ENCODE measurements around the gene FAM13B.
"Not testable (repeated sequence)": the region's sequence is repeated elsewhere in the genome, so short reads cannot be mapped to it uniquely, and the experiment has no call there.

The FAM13B gene

GRCh38 chr5:137960819-137961218 is 72.1 kb downstream of the FAM13B start:
- no peak for DNase-seq (ENCODE audit: low spot score)

- no peak for DNase-seq (ENCODE audit: low spot score)
Observed at GRCh38 chr5:137960141-137960540, 72.7 kb downstream of the FAM13B start.

- DNase-seq (ENCODE audit: low spot score), result no peak
Observed at GRCh38 chr5:137959488-137959887, 73.4 kb downstream of the FAM13B start.

DNA sequence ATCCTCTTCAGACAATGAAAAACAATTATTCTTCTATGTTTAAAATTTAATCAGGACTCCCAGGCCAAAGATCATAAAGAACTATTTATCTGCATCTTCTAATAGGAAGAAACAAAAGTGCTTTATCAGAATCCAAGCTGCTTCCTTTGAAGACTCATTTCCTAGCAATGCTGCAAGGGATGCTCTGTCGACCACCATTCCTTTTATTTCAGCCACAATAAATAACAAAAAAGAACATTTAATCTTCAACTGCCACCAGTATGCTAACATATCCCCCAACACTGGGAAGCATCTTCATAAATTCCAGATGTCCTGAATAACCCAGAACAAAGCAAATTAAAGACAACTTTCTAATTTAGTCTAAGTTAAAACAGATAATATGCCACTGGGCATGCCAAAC is 74.9 kb downstream of the FAM13B start:
- DNase-seq (ENCODE audit: low spot score), result no peak

GRCh38 chr5:137954131-137954879 is 78.6 kb downstream of the FAM13B start:
- no peak for DNase-seq (ENCODE audit: low spot score)

DNA sequence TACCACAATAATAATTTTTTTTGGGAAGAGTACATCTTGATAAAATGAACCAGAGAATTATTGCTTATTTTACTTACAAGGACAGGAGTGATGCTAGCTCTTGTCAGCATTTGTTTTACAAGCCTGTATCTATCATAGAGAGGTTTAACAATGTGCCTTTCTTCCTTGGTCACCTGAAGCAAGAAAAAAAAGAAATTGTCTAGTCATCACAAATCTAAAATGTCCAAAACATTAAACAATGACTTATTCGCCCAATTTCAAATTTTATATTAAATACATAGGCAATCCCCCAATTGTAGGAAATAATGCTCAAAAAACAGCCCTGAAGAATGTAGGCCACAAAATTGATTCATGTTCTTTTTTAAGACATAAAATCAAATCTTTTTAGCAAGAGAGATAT is 87.1 kb downstream of the FAM13B start:
- no peak for DNase-seq (ENCODE audit: low spot score)

DNA sequence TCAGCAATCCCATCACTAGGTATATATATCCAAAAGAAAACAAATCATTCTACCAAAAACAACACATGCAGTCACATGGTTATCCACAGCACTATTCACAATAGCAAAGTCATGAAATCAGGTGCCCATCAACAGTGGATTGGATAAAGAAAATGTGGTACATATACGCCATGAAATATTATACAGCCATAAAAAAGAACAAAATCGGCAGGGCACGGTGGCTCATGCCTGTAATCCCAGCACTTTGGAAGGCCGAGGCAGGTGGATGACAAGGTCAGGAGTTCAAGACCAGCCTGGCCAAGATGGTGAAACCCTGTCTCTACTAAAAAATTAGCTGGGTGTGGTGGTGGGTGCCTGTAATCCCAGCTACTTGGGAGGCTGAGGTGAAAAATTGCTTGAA is 88.6 kb downstream of the FAM13B start:
- not testable (repeated sequence) for DNase-seq (ENCODE audit: low spot score)

- no peak for DNase-seq (ENCODE audit: low spot score)
Observed at GRCh38 chr5:137939331-137939730, 93.5 kb downstream of the FAM13B start.

DNA sequence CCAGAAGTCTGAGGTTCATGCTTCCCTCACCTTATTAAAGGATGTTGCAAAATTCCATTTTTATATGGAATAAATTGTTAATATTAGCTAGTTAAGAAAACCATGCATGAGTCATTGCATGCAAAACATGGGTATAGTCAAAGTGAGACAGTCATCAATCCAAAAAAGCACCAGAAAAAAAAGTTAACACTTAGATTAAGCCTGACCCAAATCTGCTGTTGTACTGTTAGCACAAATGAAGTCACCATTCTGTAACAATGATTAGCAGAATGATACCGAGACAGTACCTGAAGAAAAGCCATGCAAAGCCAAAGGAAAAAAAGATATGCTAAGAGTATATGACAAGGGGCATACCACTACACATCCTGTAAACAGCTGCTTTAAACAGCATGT is 94.1 kb downstream of the FAM13B start:
- no peak for DNase-seq (ENCODE audit: low spot score)

DNA sequence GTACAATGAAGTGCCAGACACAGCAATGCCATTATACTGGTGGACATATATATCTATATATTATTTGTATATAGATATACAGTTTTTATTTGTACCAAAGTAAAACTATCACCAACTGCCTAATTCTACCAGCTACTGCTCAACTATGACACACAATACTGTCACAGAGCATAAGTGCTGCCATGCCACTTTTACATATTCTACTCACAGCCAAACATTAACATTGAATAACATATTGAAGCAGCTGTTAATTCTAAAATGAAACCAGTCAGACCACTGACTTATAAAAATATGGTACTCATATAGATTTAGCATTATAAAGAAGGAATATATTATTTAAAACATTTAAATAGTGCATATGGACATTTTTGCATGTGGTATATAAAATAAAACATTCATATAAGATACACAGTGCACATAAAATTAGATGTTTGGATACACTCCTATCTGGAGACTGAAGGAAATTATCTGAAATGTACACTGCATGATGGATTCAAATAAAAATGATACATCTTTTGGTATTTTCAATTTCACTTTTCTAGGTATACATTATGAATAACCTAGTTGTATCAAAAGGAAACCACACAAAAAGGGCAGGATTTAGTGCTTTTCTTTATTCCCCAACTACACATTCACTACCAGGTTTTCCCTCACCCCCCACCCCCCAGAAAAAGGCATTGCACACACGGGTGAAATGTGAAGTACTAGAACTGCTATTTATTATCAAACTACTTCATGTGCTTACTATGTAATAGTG is 94.7 kb downstream of the FAM13B start:
- no peak for DNase-seq (ENCODE audit: low spot score)

DNA sequence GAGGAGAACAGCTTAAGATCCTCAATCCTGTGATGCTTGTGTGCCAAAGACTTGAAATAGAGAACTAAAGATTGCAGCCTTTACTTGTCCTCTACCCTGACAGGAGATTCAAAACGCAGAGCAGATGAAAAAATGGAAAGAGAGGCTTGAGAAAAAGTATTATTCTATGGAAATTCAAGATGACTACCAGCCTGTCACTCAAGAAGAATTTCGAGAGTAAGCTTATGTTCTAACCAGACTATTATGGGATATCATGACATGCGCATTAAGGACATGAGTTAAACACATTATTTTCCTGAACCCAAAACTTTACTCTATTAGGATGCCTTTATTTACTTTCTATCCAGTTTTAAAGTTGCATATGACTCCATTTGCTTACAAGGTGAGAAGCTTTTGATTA is 97.2 kb downstream of the FAM13B start:
- no peak for DNase-seq (ENCODE audit: low spot score)

DNA sequence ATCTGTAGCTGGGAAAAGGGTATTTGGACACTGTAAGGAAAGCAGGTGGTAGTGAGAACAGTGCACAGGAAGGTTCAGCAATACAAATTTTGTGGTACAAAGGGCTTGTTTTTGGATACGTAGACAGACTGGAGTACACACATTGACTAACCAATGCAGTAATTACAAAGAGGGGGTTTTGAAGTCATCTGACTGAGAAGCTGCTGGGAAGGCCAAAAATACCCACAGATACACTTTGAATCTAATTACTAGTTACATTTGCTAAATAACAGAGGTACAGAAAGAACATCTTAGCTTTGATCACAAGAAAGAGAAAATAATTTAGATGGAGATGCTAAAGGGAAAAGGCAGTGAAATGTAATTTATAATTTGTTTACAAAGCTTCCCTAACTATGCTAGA is 97.7 kb downstream of the FAM13B start:
- DNase-seq (ENCODE audit: low spot score), result no peak

GRCh38 chr5:137933491-137933911 is 99.4 kb downstream of the FAM13B start:
- DNase-seq (ENCODE audit: low spot score), result no peak

GRCh38 chr5:137932800-137933199 is 100.1 kb downstream of the FAM13B start:
- DNase-seq (ENCODE audit: low spot score), result no peak

GRCh38 chr5:137923856-137924255 is 109.0 kb downstream of the FAM13B start:
- DNase-seq (ENCODE audit: low spot score), result no peak

DNA sequence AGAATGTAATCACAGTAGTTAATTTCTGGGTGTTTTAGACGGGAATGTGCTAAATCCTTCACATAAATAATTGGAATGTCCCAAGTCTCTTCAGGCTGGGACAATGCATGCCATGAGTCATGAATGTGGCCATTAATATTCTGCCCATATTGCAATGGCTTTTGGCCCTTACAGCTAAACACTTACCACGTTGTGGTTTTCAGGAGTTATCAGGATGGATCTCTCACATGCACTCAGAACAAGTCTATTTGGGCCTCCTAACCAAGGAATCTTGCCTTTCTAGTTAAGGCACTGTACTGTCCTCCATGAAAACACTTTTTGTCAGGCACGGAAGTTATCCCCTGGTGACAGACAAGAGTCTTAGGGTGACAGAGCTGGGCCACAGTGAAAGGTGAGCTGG is 110.9 kb downstream of the FAM13B start:
- no peak for DNase-seq (ENCODE audit: low spot score)

DNA sequence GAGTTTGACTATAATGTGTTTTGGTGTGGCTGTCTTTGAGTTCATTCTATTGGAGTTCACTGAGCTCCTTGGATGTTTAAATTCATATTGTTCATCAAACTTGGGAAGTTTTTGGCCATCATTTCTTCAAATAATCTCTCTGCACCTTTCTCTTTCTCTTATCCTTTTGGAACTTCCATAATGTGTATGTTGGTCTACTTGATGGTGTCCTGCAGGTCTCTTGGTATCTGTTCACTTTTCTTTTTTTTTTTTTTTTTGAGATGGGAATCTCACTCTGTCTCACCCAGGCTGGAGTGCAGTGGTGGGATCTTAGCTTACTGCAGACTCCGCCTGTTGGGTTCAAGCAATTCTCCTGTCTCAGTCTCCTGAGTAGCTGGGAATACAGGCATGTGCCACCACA is 116.0 kb downstream of the FAM13B start:
- DNase-seq (ENCODE audit: low spot score), result no peak

- DNase-seq (ENCODE audit: low spot score), result no peak
Observed at GRCh38 chr5:137914758-137915157, 118.1 kb downstream of the FAM13B start.

GRCh38 chr5:137902408-137903133 is 130.3 kb downstream of the FAM13B start:
- no peak for DNase-seq (ENCODE audit: low spot score)

DNA sequence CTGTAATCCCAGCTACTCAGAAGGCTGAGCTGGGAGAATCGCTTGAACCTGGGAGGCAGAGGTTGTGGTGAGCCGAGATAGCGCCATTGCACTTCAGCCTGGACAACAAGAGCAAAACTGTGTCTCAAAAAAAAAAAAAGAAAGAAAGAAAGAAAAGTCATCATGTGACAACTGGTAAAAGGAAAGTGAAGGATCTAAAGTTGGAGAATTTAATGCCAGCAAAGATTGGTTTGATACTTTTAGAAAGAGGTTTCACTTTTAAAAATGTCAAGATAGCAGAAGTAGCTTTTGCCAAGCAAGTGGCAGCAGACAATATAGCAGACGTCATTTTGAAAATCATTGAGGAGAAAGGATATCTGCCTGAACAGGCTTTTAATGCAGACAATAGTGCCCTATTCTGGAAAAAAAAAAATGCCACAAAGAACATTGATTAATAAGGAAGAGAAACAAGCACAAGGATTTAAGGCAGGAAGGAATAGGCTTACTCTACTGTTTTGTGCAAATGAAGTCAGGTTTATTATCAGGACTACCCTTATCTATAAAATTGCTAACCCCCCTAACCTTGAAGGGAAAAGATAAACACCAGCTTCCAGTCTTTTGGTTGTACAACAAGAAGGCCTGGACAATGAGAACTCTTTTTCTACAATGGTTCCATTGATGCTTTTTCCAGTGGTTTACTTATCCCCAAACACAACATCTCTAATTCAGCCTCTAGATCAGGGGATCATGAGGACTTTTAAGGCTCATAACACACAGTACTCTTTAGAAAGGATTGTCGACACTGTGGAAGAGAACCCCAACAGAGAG is 131.7 kb downstream of the FAM13B start:
- DNase-seq (ENCODE audit: low spot score), result no peak

GRCh38 chr5:137899493-137899892 is 133.4 kb downstream of the FAM13B start:
- DNase-seq (ENCODE audit: low spot score), result no peak

GRCh38 chr5:137896560-137896959 is 136.3 kb downstream of the FAM13B start:
- no peak for DNase-seq (ENCODE audit: low spot score)
